HG03342 (cell line): ENCODE results near the gene RPS6KA5.
"Not testable (repeated sequence)": the region's sequence is repeated elsewhere in the genome, so short reads cannot be mapped to it uniquely, and the experiment has no call there.

ENCODE experiments used
- ATAC-seq: cut with Tn5 transposase; IDR thresholded peaks from one replicate; pipeline ENCODE4 v1.9.1; 2021; ENCODE audit warnings: mild to moderate bottlenecking, moderate library complexity; ENCODE audit not compliant: unreplicated experiment

Gene RPS6KA5

DNA sequence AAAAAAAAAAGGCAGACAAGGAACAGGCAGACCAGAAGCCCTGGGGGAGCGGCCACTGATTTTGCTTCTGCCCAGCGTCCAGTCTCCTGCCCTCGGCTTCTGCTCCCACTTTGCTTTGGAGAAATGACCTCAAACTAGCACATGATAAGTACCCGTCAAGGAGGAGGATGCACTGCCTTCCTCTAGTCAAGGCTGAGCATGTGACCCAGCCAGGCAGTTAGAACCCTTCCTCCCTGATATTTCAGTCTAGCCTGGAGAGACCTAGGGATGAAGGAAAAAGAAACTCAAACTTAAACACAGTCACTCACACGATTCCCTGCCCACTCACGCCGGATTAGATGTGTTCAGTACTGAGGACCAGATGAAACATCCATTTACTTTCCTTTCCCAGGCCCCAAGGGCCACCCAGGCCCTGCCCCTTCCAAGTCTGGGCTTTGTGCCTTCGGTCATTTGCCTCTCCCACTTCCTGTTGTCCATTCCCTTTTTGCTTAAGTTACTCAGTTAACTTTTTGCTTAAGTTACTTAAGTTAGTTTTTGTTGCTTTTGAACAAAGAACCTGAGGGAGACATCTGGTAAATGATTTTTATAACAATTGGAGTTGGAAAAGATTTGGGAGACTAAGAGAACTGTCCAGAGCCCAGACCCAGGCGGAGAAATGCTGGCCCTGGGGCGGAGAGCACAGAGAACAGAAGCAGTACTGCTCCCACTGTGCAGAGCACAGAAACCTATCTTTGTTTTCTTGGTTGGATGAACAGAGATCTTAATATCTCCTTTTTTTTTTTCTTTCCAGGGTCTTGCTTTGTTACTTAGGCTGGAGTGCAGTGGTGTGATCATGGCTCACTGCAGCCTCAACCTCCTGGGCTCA, 221.2 kb downstream of the RPS6KA5 start:
- no peak for ATAC-seq

DNA sequence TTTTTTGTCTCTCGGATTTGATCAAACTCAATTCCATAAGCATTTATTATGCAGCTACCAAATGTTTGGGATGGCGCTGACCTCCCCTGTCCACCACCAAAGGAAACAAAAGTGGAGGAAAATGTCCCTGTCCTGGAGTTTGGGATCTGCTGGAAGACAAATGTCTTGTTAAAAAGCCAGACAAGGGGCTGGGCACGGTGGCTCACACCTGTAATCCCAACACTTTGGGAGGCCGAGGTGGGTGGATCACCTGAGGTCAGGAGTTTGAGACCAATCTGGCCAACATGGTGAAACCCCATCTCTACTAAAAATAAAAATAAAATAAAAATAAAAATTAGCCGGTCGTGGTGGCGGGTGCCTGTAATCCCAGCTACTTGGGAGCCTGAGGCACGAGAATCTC, 221.9 kb downstream of the RPS6KA5 start:
- not testable (repeated sequence) for ATAC-seq

GRCh38 chr14:90837355-90837754, 223.1 kb downstream of the RPS6KA5 start:
- no peak for ATAC-seq

DNA sequence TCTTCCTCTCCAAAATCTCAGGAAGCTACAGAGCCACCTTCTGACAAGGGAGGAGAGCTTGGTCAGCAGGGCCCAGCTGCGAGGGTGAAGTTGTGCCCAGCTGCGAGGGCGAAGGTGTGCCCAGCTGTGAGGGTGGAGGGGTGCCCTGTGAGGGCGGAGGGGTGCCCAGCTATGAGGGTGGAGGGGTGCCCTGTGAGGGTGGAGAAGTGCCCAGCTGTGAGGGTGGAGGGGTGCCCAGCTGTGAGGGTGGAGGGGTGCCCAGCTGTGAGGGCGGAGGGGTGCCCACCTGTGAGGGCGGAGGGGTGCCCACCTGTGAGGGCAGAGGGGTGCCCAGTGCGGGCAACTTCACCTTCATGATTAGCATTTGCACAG, 223.8 kb downstream of the RPS6KA5 start:
- no peak for ATAC-seq

GRCh38 chr14:90831821-90832220, 228.6 kb downstream of the RPS6KA5 start:
- no peak for ATAC-seq

GRCh38 chr14:90830931-90831701, 229.3 kb downstream of the RPS6KA5 start:
- no peak for ATAC-seq

DNA sequence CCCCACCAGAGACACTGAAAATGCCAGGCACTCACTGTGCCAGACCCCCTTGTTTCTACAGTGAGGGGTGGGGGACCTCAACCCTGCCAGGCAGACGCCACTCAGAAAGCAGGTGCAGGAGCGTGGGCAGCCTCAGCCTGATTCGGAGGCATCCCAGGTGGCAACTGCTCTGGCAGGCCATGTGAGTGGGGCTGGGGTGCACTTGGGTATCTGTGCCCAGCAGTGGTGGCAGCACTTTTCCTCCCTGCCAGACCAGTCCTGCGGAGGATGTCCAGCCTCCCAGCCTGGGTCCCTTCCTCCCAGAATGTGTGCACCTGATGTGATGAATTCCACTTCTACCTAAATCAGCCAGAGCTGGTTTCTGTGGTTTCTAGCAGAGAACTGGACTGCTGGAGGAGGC, 230.8 kb downstream of the RPS6KA5 start:
- ATAC-seq = no peak

GRCh38 chr14:90828642-90829487, 231.6 kb downstream of the RPS6KA5 start:
- ATAC-seq = peak; percentile 28

GRCh38 chr14:90827919-90828610, 232.4 kb downstream of the RPS6KA5 start:
- ATAC-seq = peak; percentile 95

GRCh38 chr14:90823542-90823941, 236.9 kb downstream of the RPS6KA5 start:
- not testable (repeated sequence) for ATAC-seq

GRCh38 chr14:90820958-90821357, 239.5 kb downstream of the RPS6KA5 start:
- no peak for ATAC-seq

DNA sequence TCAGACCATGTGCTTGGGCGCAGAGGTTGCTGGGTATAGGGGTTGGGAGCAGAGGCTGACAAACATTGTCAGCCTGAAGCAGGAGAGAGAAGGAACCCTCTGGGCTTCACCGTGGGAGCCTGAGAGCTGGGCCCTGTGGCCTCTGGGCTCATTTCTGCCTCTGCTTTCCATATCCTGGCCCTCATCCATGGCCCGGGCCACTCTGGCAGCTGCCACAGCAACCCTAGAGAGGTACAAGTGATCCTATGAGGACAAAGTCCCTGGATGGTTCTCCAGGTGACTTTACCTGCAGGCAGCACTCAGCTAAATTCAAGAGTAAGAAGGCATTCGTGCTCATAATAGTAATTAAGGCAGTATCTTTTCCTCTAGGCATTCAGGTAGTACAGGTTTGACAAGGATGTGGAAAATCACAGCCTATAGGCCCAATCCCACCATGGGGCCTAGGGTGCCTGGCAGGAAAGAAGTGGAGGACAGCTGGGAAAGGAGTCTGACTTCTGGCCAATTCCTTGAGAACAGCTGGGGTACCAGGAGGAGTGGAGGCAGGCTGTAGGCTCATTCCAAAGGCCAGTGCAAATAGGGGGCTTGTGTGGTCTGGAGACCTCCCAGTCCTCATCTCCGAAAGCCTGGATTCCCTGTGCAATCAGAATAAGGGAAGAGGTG, 240.6 kb downstream of the RPS6KA5 start:
- no peak for ATAC-seq

GRCh38 chr14:90818715-90819114, 241.7 kb downstream of the RPS6KA5 start:
- no peak for ATAC-seq

DNA sequence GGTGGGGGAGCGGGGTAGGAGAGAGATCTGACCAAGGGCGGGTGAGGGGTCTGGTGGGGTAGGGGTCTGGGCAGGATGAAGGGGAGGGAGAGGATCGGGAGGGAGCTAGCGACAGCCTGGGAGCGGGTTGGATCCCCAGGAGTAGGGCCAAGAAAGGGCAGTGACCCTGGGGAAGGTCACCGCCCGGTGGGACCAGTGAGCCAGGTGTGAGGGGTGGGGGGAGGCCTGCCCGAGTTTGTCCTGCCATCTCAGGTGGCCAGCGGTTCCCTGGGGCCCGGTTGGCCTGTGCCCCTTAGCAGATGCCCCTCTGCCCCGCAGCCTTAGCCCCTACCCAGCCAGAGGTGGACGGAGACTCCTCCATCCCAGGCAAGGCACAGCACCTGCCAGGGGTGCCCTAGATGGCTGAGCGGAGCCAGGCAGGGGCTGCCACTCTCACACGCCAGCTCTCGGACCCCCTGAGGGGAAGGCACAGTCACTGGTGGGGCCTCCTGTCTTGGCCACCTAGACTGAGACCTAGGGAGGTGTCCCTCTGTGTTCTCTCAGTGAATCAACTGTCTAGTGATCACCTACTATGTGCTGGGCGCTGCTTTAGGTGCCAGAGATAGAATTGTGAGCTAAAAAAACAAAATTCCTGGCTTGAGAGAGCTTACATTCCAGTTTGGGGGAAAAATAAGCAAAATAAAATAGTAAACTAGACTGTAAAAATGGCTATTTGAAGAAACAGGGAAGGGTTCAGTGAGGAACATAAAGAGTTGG, 243.6 kb downstream of the RPS6KA5 start:
- ATAC-seq = no peak

DNA sequence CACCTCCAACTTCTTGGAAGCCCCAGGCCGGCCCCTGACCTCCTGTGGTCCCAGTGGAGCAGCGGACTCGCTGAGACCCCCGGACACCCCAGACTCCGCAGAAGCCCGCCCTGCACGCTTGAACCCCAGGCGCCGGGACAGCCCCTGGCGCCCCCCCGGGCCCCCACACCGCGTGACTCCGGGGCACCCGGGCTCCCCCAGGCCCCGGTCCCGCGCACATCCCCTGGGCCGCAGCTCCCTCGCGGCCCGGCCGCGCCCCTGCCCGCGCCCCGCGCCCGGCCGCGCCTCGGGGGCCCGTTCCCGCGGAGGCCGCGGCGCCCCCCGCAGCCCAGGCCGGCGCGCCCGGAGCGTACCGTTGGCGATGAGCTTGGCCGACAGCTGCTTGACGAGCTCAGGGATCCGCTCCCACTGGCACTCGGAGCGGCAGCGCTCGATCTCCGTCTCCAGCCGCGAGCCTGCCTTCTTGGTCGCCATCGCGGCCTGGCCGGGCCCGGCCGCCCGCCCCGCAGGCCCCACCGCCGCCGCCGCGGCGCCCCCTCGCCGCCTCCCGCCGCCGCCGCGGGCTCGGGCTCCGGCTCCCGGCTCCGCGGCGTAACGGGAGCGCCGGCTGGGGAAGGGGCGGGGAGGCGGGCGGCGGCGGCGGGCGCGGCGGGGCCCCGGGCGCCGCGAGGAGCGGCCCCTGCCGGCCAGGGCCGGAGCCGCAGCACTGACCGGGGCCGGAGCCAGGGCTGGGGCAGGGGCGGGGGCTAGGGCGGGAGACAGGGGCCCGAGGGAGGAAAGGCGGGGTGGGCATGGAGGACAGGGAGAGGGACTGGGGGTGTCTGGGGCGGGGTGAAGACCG, 244.4 kb downstream of the RPS6KA5 start, which contains the start of gene TTC7B:
TSS of gene TTC7B (minus strand) at position 609 of the 841 bp plus-strand sequence. CDS start at position 474, 135 bp downstream.
- ATAC-seq = peak; percentile 66

DNA sequence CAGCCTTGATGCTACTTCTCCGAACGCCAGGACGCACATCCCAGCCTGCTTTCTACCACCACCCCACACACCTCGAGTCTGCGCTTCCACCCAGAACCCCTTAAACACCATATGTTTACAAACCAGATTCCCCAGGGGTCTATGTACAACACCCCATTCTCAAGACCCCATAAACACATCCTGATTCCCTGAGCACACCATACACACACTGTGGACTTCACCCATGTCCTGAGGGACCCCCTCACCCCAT, 244.9 kb downstream of the RPS6KA5 start:
- ATAC-seq = no peak

- no peak for ATAC-seq
Measured at GRCh38 chr14:90814806-90815571, 245.5 kb downstream of the RPS6KA5 start.

- ATAC-seq = no peak
Measured at GRCh38 chr14:90813442-90813841, 247.0 kb downstream of the RPS6KA5 start.
